Activated naive CD4-positive, alpha-beta T cell treated with anti-CD3 and anti-CD28 coated beads, Interleukin-2, amount 50 U/mL, for 72 hours (primary cell): Measurements from ENCODE around the gene CLRN2. TPM values are rescaled to one million over a fixed set of nuclear protein-coding genes. Genes with fewer than 3 reads are reported as not detected.
"Not testable (repeated sequence)": the region's sequence is repeated elsewhere in the genome, so short reads cannot be mapped to it uniquely, and the experiment has no call there.

Experiments
- ATAC-seq, 2 donors: fragments of 150-1000 bp; cut with Tn5 transposase; 2 replicates each; pipeline ENCODE4 v1.10.0; 2021; ENCODE audit warnings: mild to moderate bottlenecking in 2 of 2, moderate library complexity in 2 of 2
- DNase-seq, 2 donors: peaks; one replicate each; pipeline ENCODE4 v3.0.0; 2021 to 2022; ENCODE audit warnings: low spot score in 2 of 2
- H3K27ac Mint-ChIP-seq, 2 donors: one replicate each; pipeline ENCODE4 v1.8.0; 2022; ENCODE audit warnings: mild to moderate bottlenecking in 2 of 2, mixed read lengths in 2 of 2
- H3K36me3 Mint-ChIP-seq, 2 donors: one replicate each; pipeline ENCODE4 v1.8.0; 2022; ENCODE audit warnings: mixed read lengths in 2 of 2
- H3K9me3 Mint-ChIP-seq, 2 donors: one replicate each; pipeline ENCODE4 v1.8.0; 2022; ENCODE audit warnings: mixed read lengths in 2 of 2
- total RNA-seq, 2 donors: library from RNA; stranded (reverse); gene quantifications; one replicate each; pipeline ENCODE4 v1.2.3, GENCODE V29; 2022

Gene CLRN2
- total RNA-seq, 2 donors from 2014 or later = not detected

- Mint-ChIP-seq H3K9me3 (no peaks in the 10 kb centered on the region), H3K27ac (no peak overlapping the region), H3K36me3 (no peaks in the 10 kb centered on the region)
- DNase-seq (no peak), ATAC-seq (no peak)
Observed at GRCh38 chr4:17558941-17559708, 44.2 kb downstream of the CLRN2 start.

- no peak for DNase-seq
- no peak for ATAC-seq
- no peaks in the 10 kb centered on the region for H3K36me3 Mint-ChIP-seq
- H3K9me3 Mint-ChIP-seq = no peaks in the 10 kb centered on the region
- H3K27ac Mint-ChIP-seq = no peak overlapping the region
Observed at GRCh38 chr4:17559709-17560048, 44.7 kb downstream of the CLRN2 start.

- Mint-ChIP-seq H3K36me3 (no peaks in the 10 kb centered on the region), H3K9me3 (no peaks in the 10 kb centered on the region), H3K27ac (no peak overlapping the region)
- DNase-seq (no peak), ATAC-seq (no peak)
Observed at GRCh38 chr4:17560065-17560673, 45.2 kb downstream of the CLRN2 start.

GRCh38 chr4:17561195-17561909 is 46.4 kb downstream of the CLRN2 start:
- Mint-ChIP-seq H3K27ac (no peak overlapping the region), H3K9me3 (no peaks in the 10 kb centered on the region), H3K36me3 (no peaks in the 10 kb centered on the region)
- DNase-seq = no peak
- no peak for ATAC-seq

- no peaks in the 10 kb centered on the region for H3K36me3 Mint-ChIP-seq
- DNase-seq = no peak
- no peak for ATAC-seq
- H3K27ac Mint-ChIP-seq = no peak overlapping the region
- H3K9me3 Mint-ChIP-seq = no peaks in the 10 kb centered on the region
Observed at GRCh38 chr4:17562157-17562556, 47.2 kb downstream of the CLRN2 start.

- ATAC-seq (no peak), DNase-seq (no peak)
- no peaks in the 10 kb centered on the region for H3K9me3 Mint-ChIP-seq
- no peak overlapping the region for H3K27ac Mint-ChIP-seq
- no peaks in the 10 kb centered on the region for H3K36me3 Mint-ChIP-seq
Observed at GRCh38 chr4:17565846-17566245, 50.9 kb downstream of the CLRN2 start.

- Mint-ChIP-seq H3K27ac (no peak overlapping the region), H3K36me3 (no peaks in the 10 kb centered on the region), H3K9me3 (no peaks in the 10 kb centered on the region)
- ATAC-seq (no peak), DNase-seq (no peak)
Observed at GRCh38 chr4:17567271-17567670, 52.3 kb downstream of the CLRN2 start.

GRCh38 chr4:17574206-17574605 is 59.2 kb downstream of the CLRN2 start:
- Mint-ChIP-seq H3K36me3 (peaks cover 18 to 19% of the 10 kb centered on the region in 2 donors), H3K9me3 (no peaks in the 10 kb centered on the region), H3K27ac (no peak overlapping the region)
- ATAC-seq (no peak), DNase-seq (no peak)

- Mint-ChIP-seq H3K27ac (peak overlapping the region in 1 of 2 donors; percentile 99), H3K36me3 (peaks cover 18 to 27% of the 10 kb centered on the region in 2 donors)
- ATAC-seq, H3K9me3 Mint-ChIP-seq, DNase-seq: not testable (repeated sequence)
Observed at GRCh38 chr4:17575177-17575576, 60.2 kb downstream of the CLRN2 start.

Other genes starting within 250 kb of the CLRN2 start
- gene QDPR, start 3.1 kb upstream of the CLRN2 start, total RNA-seq = 10 to 100 TPM; 14.8 to 32.2 TPM
- gene LAP3, start 62.0 kb downstream of the CLRN2 start, total RNA-seq = 100 to 1,000 TPM; 115 to 159 TPM
- gene MED28, start 99.5 kb downstream of the CLRN2 start, total RNA-seq = 10 to 100 TPM; 54.7 to 71.3 TPM